PC-3 (cell line): Measurements from ENCODE around the gene CTBP2.

Source experiments
- CTCF ChIP-seq: fragments of 300-600 bp; sonication (generic); conservative IDR thresholded peaks from 2 replicates; pipeline ENCODE4 v1.5.1; 2017; ENCODE audit warnings: antibody characterized with exemption, low read depth, mild to moderate bottlenecking, low read length
- EZH2 ChIP-seq: fragments of 300-600 bp; sonication (generic); IDR thresholded peaks from one replicate; pipeline ENCODE4 v1.6.1; 2017; ENCODE audit warnings: antibody characterized with exemption, mild to moderate bottlenecking, low read length; ENCODE audit not compliant: unreplicated experiment
- EZH2phosphoT487 ChIP-seq: fragments of 300-600 bp; sonication (generic); IDR thresholded peaks from 2 replicates; pipeline ENCODE4 v1.6.1; 2018; ENCODE audit warnings: mild to moderate bottlenecking, antibody characterized with exemption, low read length, borderline replicate concordance

- TF ChIP-seq CTCF: no peak
- no peak for TF ChIP-seq EZH2
- TF ChIP-seq EZH2phosphoT487: no peak
Measured at GRCh38 chr10:124999433-125000365, 160.7 kb downstream of the CTBP2 start.
